ENCODE data around the gene NRG3. TPM values are rescaled to one million over a fixed set of nuclear protein-coding genes. Genes with fewer than 3 reads are reported as not detected.

Gene NRG3
- total and polyA plus RNA-seq, 12 donors: 0.03 to 0.73 (median 0.13) TPM; not detected in 5

- peaks cover 0 to 17% (median 0%) of the 10 kb centered on the region in 11 donors for H3K9me3 ChIP-seq
- DNase-seq: no peak
- 77 to 83% methylated on average over 3 of the region's 3 CpGs for WGBS, 2 donors
- no peak for ATAC-seq
- H3K4me1 ChIP-seq: no peaks in the 10 kb centered on the region
- no peak overlapping the region for H3K27ac ChIP-seq
- TF ChIP-seq CTCF (IDR thresholded peaks at IDR 0.05): no peak
- no peak overlapping the region for H3K4me3 ChIP-seq
- H3K36me3 ChIP-seq: no peaks in the 10 kb centered on the region
- intact Hi-C loops (cut with DNase I): no loop called here
- H3K27me3 ChIP-seq: no peaks in the 10 kb centered on the region
Measured at GRCh38 chr10:82680608-82681007, 805.6 kb downstream of the NRG3 start.

GRCh38 chr10:82683945-82684344, 809.0 kb downstream of the NRG3 start:
- 82 to 86% methylated on average over 4 of the region's 4 CpGs for WGBS, 2 donors
- H3K27me3 ChIP-seq: no peaks in the 10 kb centered on the region
- H3K36me3 ChIP-seq: no peaks in the 10 kb centered on the region
- no peak for TF ChIP-seq CTCF (IDR thresholded peaks at IDR 0.05)
- DNase-seq (no peak), ATAC-seq (no peak)
- intact Hi-C loops (cut with DNase I): no loop called here
- no peaks in the 10 kb centered on the region for H3K4me1 ChIP-seq
- H3K4me3 ChIP-seq: no peak overlapping the region
- H3K9me3 ChIP-seq: no peaks in the 10 kb centered on the region
- H3K27ac ChIP-seq: no peak overlapping the region

- ATAC-seq: no peak
- intact Hi-C loops (cut with DNase I): no loop called here
- Histone ChIP-seq H3K27ac (no peak overlapping the region), H3K9me3 (no peaks in the 10 kb centered on the region), H3K36me3 (no peaks in the 10 kb centered on the region), H3K4me1 (no peaks in the 10 kb centered on the region), H3K27me3 (no peaks in the 10 kb centered on the region), H3K4me3 (no peak overlapping the region)
- WGBS, 2 donors: 75 to 79% methylated on average over 2 of the region's 2 CpGs
- no peak for DNase-seq
- TF ChIP-seq CTCF (IDR thresholded peaks at IDR 0.05): no peak
Measured at GRCh38 chr10:82685087-82685486, 810.1 kb downstream of the NRG3 start.

GRCh38 chr10:82691211-82691610, 816.2 kb downstream of the NRG3 start:
- Histone ChIP-seq H3K36me3 (no peaks in the 10 kb centered on the region), H3K27me3 (no peaks in the 10 kb centered on the region), H3K4me3 (no peak overlapping the region), H3K4me1 (no peaks in the 10 kb centered on the region), H3K27ac (no peak overlapping the region), H3K9me3 (peaks cover 0 to 34% (median 4%) of the 10 kb centered on the region in 11 donors)
- no peak for TF ChIP-seq CTCF (IDR thresholded peaks at IDR 0.05)
- ATAC-seq: no peak
- DNase-seq: no peak
- WGBS, 2 donors: 86 to 92% methylated on average over 2 of the region's 2 CpGs
- intact Hi-C loops (cut with DNase I): no loop called here

Measured in heart right ventricle (tissue), 16 donors.